ENCODE data around the gene C3orf22. TPM values are rescaled to one million over a fixed set of nuclear protein-coding genes. Genes with fewer than 3 reads are reported as not detected.
A peak's percentile ranks its signal among the peaks of the same experiment; 100 is the strongest.
"Not testable (repeated sequence)": the region's sequence is repeated elsewhere in the genome, so short reads cannot be mapped to it uniquely, and the experiment has no call there.

The C3orf22 gene
- not detected in 2 replicates for total RNA-seq (ENCODE audit: low replicate concordance)
- long read RNA-seq = 0 reads

GRCh38 chr3:126558336-126559071, at the start of gene C3orf22:
Gene C3orf22 (minus strand): TSS chr3:126558932. CDS start chr3:126553390, 5,542 bp downstream.
- DNase-seq (ENCODE audit: extremely low spot score, unreplicated experiment) = peak; percentile 50
- TF ChIP-seq, protein P1, sequence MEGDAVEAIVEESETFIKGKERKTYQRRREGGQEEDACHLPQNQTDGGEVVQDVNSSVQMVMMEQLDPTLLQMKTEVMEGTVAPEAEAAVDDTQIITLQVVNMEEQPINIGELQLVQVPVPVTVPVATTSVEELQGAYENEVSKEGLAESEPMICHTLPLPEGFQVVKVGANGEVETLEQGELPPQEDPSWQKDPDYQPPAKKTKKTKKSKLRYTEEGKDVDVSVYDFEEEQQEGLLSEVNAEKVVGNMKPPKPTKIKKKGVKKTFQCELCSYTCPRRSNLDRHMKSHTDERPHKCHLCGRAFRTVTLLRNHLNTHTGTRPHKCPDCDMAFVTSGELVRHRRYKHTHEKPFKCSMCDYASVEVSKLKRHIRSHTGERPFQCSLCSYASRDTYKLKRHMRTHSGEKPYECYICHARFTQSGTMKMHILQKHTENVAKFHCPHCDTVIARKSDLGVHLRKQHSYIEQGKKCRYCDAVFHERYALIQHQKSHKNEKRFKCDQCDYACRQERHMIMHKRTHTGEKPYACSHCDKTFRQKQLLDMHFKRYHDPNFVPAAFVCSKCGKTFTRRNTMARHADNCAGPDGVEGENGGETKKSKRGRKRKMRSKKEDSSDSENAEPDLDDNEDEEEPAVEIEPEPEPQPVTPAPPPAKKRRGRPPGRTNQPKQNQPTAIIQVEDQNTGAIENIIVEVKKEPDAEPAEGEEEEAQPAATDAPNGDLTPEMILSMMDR (conservative IDR thresholded peaks at IDR 0.05) = no peak
- Mint-ChIP-seq H3K36me3 (no peaks in the 10 kb centered on the region), H3K9me3 (no peaks in the 10 kb centered on the region), H3K27me3 (peaks cover 11% of the 10 kb centered on the region), H3K4me3 (no peak within 1 kb of the TSS), H3K4me1 (ENCODE audit: unreplicated experiment) (no peaks in the 10 kb centered on the region), H3K27ac (no peak within 1 kb of the TSS)

GRCh38 chr3:126607214-126607908, 48.6 kb upstream of the C3orf22 start:
- TF ChIP-seq, protein P1 (conservative IDR thresholded peaks at IDR 0.05) = no peak
- no peaks in the 10 kb centered on the region for H3K4me1 Mint-ChIP-seq (ENCODE audit: unreplicated experiment)
- no peaks in the 10 kb centered on the region for H3K27me3 Mint-ChIP-seq
- no peaks in the 10 kb centered on the region for H3K9me3 Mint-ChIP-seq
- H3K36me3 Mint-ChIP-seq = peaks cover 25% of the 10 kb centered on the region
- no peak overlapping the region for H3K4me3 Mint-ChIP-seq
- no peak overlapping the region for H3K27ac Mint-ChIP-seq
- no peak for DNase-seq (ENCODE audit: extremely low spot score, unreplicated experiment)

DNA sequence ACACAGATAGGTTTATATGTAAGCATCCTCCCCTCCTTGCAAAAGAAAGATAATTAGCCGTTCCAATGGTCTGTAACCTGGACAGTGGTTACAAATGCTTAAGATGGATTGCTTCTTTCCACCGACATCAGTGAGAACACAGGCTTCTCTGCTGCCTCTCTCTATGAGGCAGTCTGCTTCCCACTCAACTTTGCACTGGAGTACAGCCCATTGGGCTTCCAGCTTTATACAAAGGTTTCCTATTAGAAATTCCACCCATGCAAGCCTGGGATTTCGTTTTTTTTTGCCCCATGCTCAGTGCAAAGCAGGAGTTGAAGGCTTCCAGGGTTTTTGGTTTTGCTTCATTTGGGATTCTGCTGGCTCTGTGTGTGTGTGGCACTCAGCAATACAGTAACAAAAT, 47.3 kb upstream of the C3orf22 start:
- Mint-ChIP-seq H3K4me3 (no peak overlapping the region), H3K27ac (no peak overlapping the region), H3K4me1 (ENCODE audit: unreplicated experiment) (no peaks in the 10 kb centered on the region), H3K36me3 (peaks cover 28% of the 10 kb centered on the region), H3K9me3 (no peaks in the 10 kb centered on the region), H3K27me3 (no peaks in the 10 kb centered on the region)
- no peak for DNase-seq (ENCODE audit: extremely low spot score, unreplicated experiment)
- TF ChIP-seq, protein P1 (conservative IDR thresholded peaks at IDR 0.05) = no peak

DNA sequence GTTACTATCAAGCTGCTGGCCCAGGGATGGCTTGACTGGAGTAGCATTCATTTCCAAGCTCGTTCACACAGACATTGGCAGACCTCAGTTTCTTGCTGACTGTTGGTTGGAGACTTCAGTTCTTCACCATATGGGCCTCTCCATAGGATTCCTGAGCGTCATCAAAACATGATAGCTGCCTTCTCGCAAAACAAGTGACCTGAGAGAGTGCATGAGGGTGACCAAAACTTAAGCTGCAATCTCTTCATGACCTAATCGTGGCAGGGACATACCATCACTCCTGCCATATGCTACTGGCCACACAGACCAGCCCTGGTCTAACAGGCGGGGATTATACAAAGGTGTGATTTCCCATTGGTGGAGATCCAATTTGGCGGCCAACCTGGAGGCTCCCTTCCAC, 46.0 kb upstream of the C3orf22 start:
- Mint-ChIP-seq H3K4me3 (no peak overlapping the region), H3K9me3 (no peaks in the 10 kb centered on the region), H3K36me3 (peaks cover 28% of the 10 kb centered on the region), H3K4me1 (ENCODE audit: unreplicated experiment) (no peaks in the 10 kb centered on the region), H3K27ac (no peak overlapping the region), H3K27me3 (no peaks in the 10 kb centered on the region)
- no peak for DNase-seq (ENCODE audit: extremely low spot score, unreplicated experiment)
- TF ChIP-seq, protein P1 (conservative IDR thresholded peaks at IDR 0.05) = no peak

- peaks cover under 1% of the 10 kb centered on the region for H3K9me3 Mint-ChIP-seq
- TF ChIP-seq, protein P1 (conservative IDR thresholded peaks at IDR 0.05) = no peak
- H3K4me1 Mint-ChIP-seq (ENCODE audit: unreplicated experiment) = no peaks in the 10 kb centered on the region
- H3K4me3 Mint-ChIP-seq = no peak overlapping the region
- no peaks in the 10 kb centered on the region for H3K27me3 Mint-ChIP-seq
- H3K36me3 Mint-ChIP-seq = peaks cover 5% of the 10 kb centered on the region
- H3K27ac Mint-ChIP-seq = no peak overlapping the region
- DNase-seq (ENCODE audit: extremely low spot score, unreplicated experiment) = no peak
Observed at GRCh38 chr3:126599101-126599500, 40.4 kb upstream of the C3orf22 start.

GRCh38 chr3:126595479-126595878, 36.7 kb upstream of the C3orf22 start:
- H3K27ac Mint-ChIP-seq; H3K36me3 Mint-ChIP-seq; H3K9me3 Mint-ChIP-seq; H3K4me3 Mint-ChIP-seq; H3K27me3 Mint-ChIP-seq; DNase-seq (ENCODE audit: extremely low spot score, unreplicated experiment); H3K4me1 Mint-ChIP-seq (ENCODE audit: unreplicated experiment): not testable (repeated sequence)

DNA sequence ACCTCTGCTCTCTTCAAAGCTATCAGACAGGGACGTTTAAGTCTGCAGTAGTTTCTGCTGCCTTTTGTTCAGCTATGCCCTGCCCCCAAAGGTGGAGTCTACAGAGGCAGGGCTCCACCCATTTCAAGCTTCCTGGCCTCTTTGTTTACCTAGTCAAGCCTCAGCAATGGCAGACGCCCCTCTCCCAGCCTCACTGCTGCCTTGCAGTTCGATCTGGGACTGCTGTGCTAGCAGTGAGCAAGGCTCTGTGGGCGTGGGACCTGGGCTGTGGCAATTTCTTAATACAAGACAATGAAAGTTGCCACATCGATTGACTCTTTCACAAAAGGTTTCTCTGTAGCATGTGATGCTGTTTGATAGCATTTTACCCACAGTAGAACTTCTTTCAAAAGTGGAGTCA, 32.8 kb upstream of the C3orf22 start:
- H3K9me3 Mint-ChIP-seq; DNase-seq (ENCODE audit: extremely low spot score, unreplicated experiment); H3K4me3 Mint-ChIP-seq; H3K27me3 Mint-ChIP-seq; H3K4me1 Mint-ChIP-seq (ENCODE audit: unreplicated experiment); H3K27ac Mint-ChIP-seq; H3K36me3 Mint-ChIP-seq: not testable (repeated sequence)

Measured in type B pancreatic cell (in vitro differentiated cells).